Caco-2 (cell line): ENCODE results near the gene GSG1L. TPM values are rescaled to one million over a fixed set of nuclear protein-coding genes. Genes with fewer than 3 reads are reported as not detected.

Experiments used
- BruUV-seq: library from RNA; stranded (reverse); fragments of 400-500 nt; replicated peaks from 2 replicates; lab custom pipeline; 2021; lab: Mats Ljungman, UMichigan
- CTCF ChIA-PET: fragments of 300-600 bp; sonication (Branson Sonifier 250); formaldehyde crosslinking; loops from one replicate; lab custom pipeline; 2022; ENCODE audit warnings: antibody characterized with exemption; lab: Charles Lee
- POLR2A ChIA-PET: fragments of 300-600 bp; sonication (Branson Sonifier 250); formaldehyde crosslinking; loops from one replicate; lab custom pipeline; 2022; ENCODE audit warnings: antibody characterized with exemption; lab: Charles Lee
- DNase-seq, 2 experiments: peaks; one replicate each; pipeline versions ENCODE4 v3.0.0 to v3.0.0-alpha.2; 2020 to 2022
- H3K27me3 ChIP-seq: replicated peaks from 2 replicates; pipeline ENCODE4 v1.6.0; 2011; ENCODE audit warnings: low read length; ENCODE audit not compliant: control insufficient read depth, insufficient read depth
- H3K36me3 ChIP-seq: 2 replicates; pipeline ENCODE4 v1.5.1; 2011; ENCODE audit warnings: low read length; ENCODE audit not compliant: control insufficient read depth, insufficient read depth
- H3K4me1 ChIP-seq: fragments of 250-450 bp; sonication (Bioruptor Pico); 2 replicates; pipeline ENCODE4 v1.5.1; 2020; ENCODE audit warnings: mild to moderate bottlenecking
- H3K4me3 ChIP-seq: 2 replicates; pipeline ENCODE4 v1.5.1; 2011; ENCODE audit warnings: low read depth, mild to moderate bottlenecking, control low read depth, low read length
- H3K9me3 ChIP-seq: fragments of 250-450 bp; sonication (Bioruptor Pico); 2 replicates; pipeline ENCODE4 v1.5.1; 2020; ENCODE audit warnings: mild to moderate bottlenecking, moderate library complexity
- H3K27ac Mint-ChIP-seq: one replicate; pipeline ENCODE4 v1.8.0; 2022; ENCODE audit warnings: mixed read lengths; ENCODE audit not compliant: unreplicated experiment
- H3K27me3 Mint-ChIP-seq: one replicate; pipeline ENCODE4 v1.8.0; 2022; ENCODE audit warnings: mixed read lengths; ENCODE audit not compliant: insufficient read depth, unreplicated experiment
- H3K36me3 Mint-ChIP-seq: one replicate; pipeline ENCODE4 v1.8.0; 2022; ENCODE audit warnings: mild to moderate bottlenecking, mixed read lengths; ENCODE audit not compliant: insufficient read depth, unreplicated experiment
- H3K4me1 Mint-ChIP-seq: one replicate; pipeline ENCODE4 v1.8.0; 2022; ENCODE audit warnings: low read depth, mixed read lengths; ENCODE audit not compliant: unreplicated experiment
- H3K4me3 Mint-ChIP-seq: one replicate; pipeline ENCODE4 v1.8.0; 2022; ENCODE audit warnings: mild to moderate bottlenecking, moderate library complexity, mixed read lengths; ENCODE audit not compliant: unreplicated experiment
- H3K9me3 Mint-ChIP-seq: one replicate; pipeline ENCODE4 v1.8.0; 2022; ENCODE audit warnings: mixed read lengths; ENCODE audit not compliant: unreplicated experiment
- intact Hi-C: fragments of 100-400 bp; cut with micrococcal nuclease; formaldehyde crosslinking; loops from one replicate; pipeline ENCODE4 v1.10.0; 2022; ENCODE audit not compliant: unreplicated experiment
- total RNA-seq: library from RNA; stranded (reverse); gene quantifications from 2 replicates; pipeline ENCODE4 v1.2.3, GENCODE V29; 2022
- TF ChIP-seq, protein P1 (sequence below), 2 experiments: fragments of 200-600 bp in 1 of 2; IDR thresholded peaks; 1 replicate in 1 of 2; 2 replicates in 1 of 2; pipeline versions ENCODE4 v1.5.1 to v1.8.0; 2011 to 2022; ENCODE audit warnings: antibody characterized with exemption in 1 of 2, control low read depth in 1 of 2, inconsistent platforms in 1 of 2, low read depth in 1 of 2, low read length in 1 of 2, mild to moderate bottlenecking in 1 of 2, moderate library complexity in 1 of 2; ENCODE audit not compliant: insufficient read depth in 1 of 2, severe bottlenecking in 1 of 2, unreplicated experiment in 1 of 2

Gene GSG1L
- total RNA-seq, 1 experiment from 2014 or later: not detected

DNA sequence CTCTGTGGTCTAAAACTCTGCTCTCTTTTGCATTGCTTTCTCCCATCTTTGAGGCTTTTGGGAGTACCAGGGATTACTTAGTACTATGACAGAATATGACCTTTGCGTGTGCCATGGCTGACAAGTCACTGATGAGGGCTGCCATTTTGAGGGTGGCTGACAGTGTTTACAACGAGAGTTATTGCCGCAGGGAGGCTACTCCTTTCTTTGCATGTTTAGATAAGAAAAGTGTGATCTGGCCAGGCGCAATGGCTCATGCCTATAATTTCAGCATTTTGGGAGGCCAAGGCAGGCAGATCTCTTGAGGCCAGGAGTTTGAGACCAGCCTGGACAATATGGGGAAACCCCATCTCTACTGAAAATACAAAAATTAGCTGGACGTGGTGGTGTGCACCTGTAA, 77.5 kb downstream of the GSG1L start:
- BruUV-seq: no TSS peak
- TF ChIP-seq, protein P1, sequence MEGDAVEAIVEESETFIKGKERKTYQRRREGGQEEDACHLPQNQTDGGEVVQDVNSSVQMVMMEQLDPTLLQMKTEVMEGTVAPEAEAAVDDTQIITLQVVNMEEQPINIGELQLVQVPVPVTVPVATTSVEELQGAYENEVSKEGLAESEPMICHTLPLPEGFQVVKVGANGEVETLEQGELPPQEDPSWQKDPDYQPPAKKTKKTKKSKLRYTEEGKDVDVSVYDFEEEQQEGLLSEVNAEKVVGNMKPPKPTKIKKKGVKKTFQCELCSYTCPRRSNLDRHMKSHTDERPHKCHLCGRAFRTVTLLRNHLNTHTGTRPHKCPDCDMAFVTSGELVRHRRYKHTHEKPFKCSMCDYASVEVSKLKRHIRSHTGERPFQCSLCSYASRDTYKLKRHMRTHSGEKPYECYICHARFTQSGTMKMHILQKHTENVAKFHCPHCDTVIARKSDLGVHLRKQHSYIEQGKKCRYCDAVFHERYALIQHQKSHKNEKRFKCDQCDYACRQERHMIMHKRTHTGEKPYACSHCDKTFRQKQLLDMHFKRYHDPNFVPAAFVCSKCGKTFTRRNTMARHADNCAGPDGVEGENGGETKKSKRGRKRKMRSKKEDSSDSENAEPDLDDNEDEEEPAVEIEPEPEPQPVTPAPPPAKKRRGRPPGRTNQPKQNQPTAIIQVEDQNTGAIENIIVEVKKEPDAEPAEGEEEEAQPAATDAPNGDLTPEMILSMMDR (IDR thresholded peaks at IDR 0.05; ENCODE audit: insufficient read depth in 1 of 2, low read depth in 1 of 2, low read length in 1 of 2, severe bottlenecking in 1 of 2, unreplicated experiment in 1 of 2): no peak
- ChIA-PET CTCF (no interaction called here), POLR2A (no interaction called here)
- H3K4me1 ChIP-seq: no peaks in the 10 kb centered on the region
- H3K9me3 Mint-ChIP-seq: no peaks in the 10 kb centered on the region
- H3K27ac Mint-ChIP-seq: no peak overlapping the region
- intact Hi-C loops: no loop called here
- H3K4me1 Mint-ChIP-seq: no peaks in the 10 kb centered on the region
- H3K36me3 ChIP-seq: no peaks in the 10 kb centered on the region
- H3K4me3 ChIP-seq: no peak overlapping the region
- H3K36me3 Mint-ChIP-seq: no peaks in the 10 kb centered on the region
- H3K27me3 Mint-ChIP-seq: no peaks in the 10 kb centered on the region
- H3K27me3 ChIP-seq: no peaks in the 10 kb centered on the region
- no peaks in the 10 kb centered on the region for H3K9me3 ChIP-seq
- no peak for DNase-seq
- no peak overlapping the region for H3K4me3 Mint-ChIP-seq

DNA sequence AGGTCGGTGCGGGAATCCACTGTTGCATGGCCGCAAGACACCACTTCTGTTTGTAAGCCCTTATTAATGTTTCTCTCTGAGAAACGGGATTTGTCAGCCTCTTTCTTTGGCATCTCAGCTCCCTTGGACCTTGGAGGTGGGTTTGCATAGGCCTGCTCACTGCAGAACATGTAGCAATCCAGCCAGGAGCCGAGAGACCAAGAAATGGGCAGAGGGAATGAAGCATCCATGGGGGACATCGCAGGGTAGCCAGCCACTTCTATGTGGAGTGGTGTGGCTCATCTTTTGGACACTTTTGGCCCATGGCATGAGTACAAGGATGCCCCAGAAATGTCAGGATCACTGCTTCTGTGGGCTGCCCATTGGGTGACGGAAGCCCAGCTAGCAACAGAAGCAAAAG, 79.4 kb downstream of the GSG1L start:
- Histone ChIP-seq H3K27me3 (no peaks in the 10 kb centered on the region), H3K4me3 (no peak overlapping the region), H3K36me3 (no peaks in the 10 kb centered on the region), H3K4me1 (no peaks in the 10 kb centered on the region), H3K9me3 (no peaks in the 10 kb centered on the region)
- ChIA-PET POLR2A (no interaction called here), CTCF (no interaction called here)
- H3K4me1 Mint-ChIP-seq: no peaks in the 10 kb centered on the region
- H3K9me3 Mint-ChIP-seq: no peaks in the 10 kb centered on the region
- no peak overlapping the region for H3K27ac Mint-ChIP-seq
- intact Hi-C loops: no loop called here
- no peaks in the 10 kb centered on the region for H3K36me3 Mint-ChIP-seq
- no TSS peak for BruUV-seq
- TF ChIP-seq, protein P1 (IDR thresholded peaks at IDR 0.05; ENCODE audit: insufficient read depth in 1 of 2, low read depth in 1 of 2, low read length in 1 of 2, severe bottlenecking in 1 of 2, unreplicated experiment in 1 of 2): no peak
- no peak overlapping the region for H3K4me3 Mint-ChIP-seq
- H3K27me3 Mint-ChIP-seq: peaks cover 6% of the 10 kb centered on the region
- DNase-seq: no peak

DNA sequence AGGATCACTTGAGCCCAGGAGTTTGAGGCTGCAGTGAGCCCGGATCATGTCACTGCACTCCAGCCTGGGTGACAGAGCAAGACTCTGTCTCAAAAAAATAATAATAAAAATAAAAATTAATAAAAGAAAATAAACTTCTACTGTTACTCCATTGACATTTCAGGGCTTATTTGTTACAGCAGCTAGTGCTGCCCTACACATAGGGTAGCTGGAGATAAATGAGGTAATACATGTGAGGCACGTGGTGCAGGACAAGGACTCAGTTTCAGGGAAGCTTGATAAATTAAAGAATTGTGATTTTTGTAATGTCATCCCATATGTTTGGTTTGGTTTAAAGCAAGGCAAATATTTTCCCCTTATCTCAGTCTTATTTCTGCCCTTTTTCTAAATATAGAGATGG, 80.3 kb downstream of the GSG1L start:
- POLR2A ChIA-PET: no interaction called here
- Mint-ChIP-seq H3K9me3 (no peaks in the 10 kb centered on the region), H3K4me1 (no peaks in the 10 kb centered on the region), H3K27ac (no peak overlapping the region), H3K36me3 (no peaks in the 10 kb centered on the region), H3K4me3 (no peak overlapping the region), H3K27me3 (peaks cover 10% of the 10 kb centered on the region)
- CTCF ChIA-PET: no interaction called here
- DNase-seq: no peak
- H3K4me3 ChIP-seq: no peak overlapping the region
- intact Hi-C loops: no loop called here
- no peaks in the 10 kb centered on the region for H3K9me3 ChIP-seq
- no TSS peak for BruUV-seq
- no peaks in the 10 kb centered on the region for H3K4me1 ChIP-seq
- no peaks in the 10 kb centered on the region for H3K36me3 ChIP-seq
- TF ChIP-seq, protein P1 (IDR thresholded peaks at IDR 0.05; ENCODE audit: insufficient read depth in 1 of 2, low read depth in 1 of 2, low read length in 1 of 2, severe bottlenecking in 1 of 2, unreplicated experiment in 1 of 2): no peak
- H3K27me3 ChIP-seq: no peaks in the 10 kb centered on the region; the same call in 1 of the 2 replicates
